Ascending aorta (tissue), 2 donors: ENCODE measurements around the gene SLC9A1. TPM values are rescaled to one million over a fixed set of nuclear protein-coding genes. Genes with fewer than 3 reads are reported as not detected.
"Not testable (repeated sequence)": the region's sequence is repeated elsewhere in the genome, so short reads cannot be mapped to it uniquely, and the experiment has no call there.

Experiments used
- DNase-seq, 2 donors: peaks; one replicate each; pipeline ENCODE4 v3.0.0-alpha.2; 2019; ENCODE audit warnings: low spot score in 2 of 2
- H3K27ac ChIP-seq, 2 donors: fragments of 200-600 bp; sonication (generic); one replicate each; pipeline ENCODE4 v1.5.1; 2016 to 2017; ENCODE audit warnings: mild to moderate bottlenecking in 1 of 2
- H3K27me3 ChIP-seq: fragments of 200-600 bp; sonication (generic); one replicate; pipeline ENCODE4 v1.5.1; 2017
- H3K36me3 ChIP-seq, 2 donors: fragments of 200-600 bp; sonication (generic); one replicate each; pipeline ENCODE4 v1.5.1; 2016
- H3K4me1 ChIP-seq, 2 donors: fragments of 200-600 bp; sonication (generic); one replicate each; pipeline ENCODE4 v1.5.1; 2016 to 2017; ENCODE audit warnings: mild to moderate bottlenecking in 1 of 2
- H3K4me3 ChIP-seq, 2 donors: fragments of 200-600 bp; sonication (generic); one replicate each; pipeline ENCODE4 v1.5.1; 2016 to 2017; ENCODE audit warnings: mild to moderate bottlenecking in 1 of 2
- H3K9me3 ChIP-seq, 2 donors: fragments of 200-600 bp; sonication (generic); one replicate each; pipeline ENCODE4 v1.5.1; 2016
- CTCF ChIP-seq, 3 experiments: fragments of 200-600 bp in 2 of 3; fragments of 450-650 bp in 1 of 3; sonication (generic) in 2 of 3; IDR thresholded peaks; one replicate each; pipeline ENCODE4 v1.5.1; 2016 to 2019; ENCODE audit warnings: antibody characterized with exemption in 3 of 3, mild to moderate bottlenecking in 1 of 3, moderate library complexity in 1 of 3
- intact Hi-C: fragments of 100-400 bp; cut with DNase I; formaldehyde crosslinking; loops from one replicate; pipeline ENCODE4 v1.15.1; 2023
- total RNA-seq: library from RNA; depleted of rRNA; stranded (reverse); fragments of >200 nt; gene quantifications from one replicate; pipeline ENCODE4 v1.1.0, GENCODE V29; 2016

Gene SLC9A1
- 22.0 TPM for total RNA-seq

GRCh38 chr1:27154991-27155781, at the start of gene SLC9A1:
SLC9A1 (minus strand) TSS chr1:27155125; CDS start chr1:27154334, 791 bp downstream.
- peak within 1 kb of the TSS; percentile 80 to 89 for H3K27ac ChIP-seq
- H3K9me3 ChIP-seq: no peaks in the 10 kb centered on the region
- DNase-seq: peak; percentile 82 to 97
- TF ChIP-seq CTCF (IDR thresholded peaks at IDR 0.05): peak; percentile 74 to 85 (median 82)
- H3K27me3 ChIP-seq: no peaks in the 10 kb centered on the region
- intact Hi-C loops: loop anchor here (1.0 to 5.0 kb wide), 5 partner anchors 36 to 156 kb away; no protein-coding TSS in a partner anchor
- no peaks in the 10 kb centered on the region for H3K36me3 ChIP-seq
- peaks cover 22 to 26% of the 10 kb centered on the region in 2 donors for H3K4me1 ChIP-seq
- peak within 1 kb of the TSS; percentile 72 to 82 for H3K4me3 ChIP-seq

GRCh38 chr1:27203946-27204345, 49.0 kb upstream of the SLC9A1 start:
- intact Hi-C loops: no loop called here
- TF ChIP-seq CTCF (IDR thresholded peaks at IDR 0.05): no peak
- Histone ChIP-seq H3K4me3 (no peak overlapping the region), H3K27ac (no peak overlapping the region), H3K36me3 (no peaks in the 10 kb centered on the region), H3K4me1 (no peaks in the 10 kb centered on the region), H3K27me3 (no peaks in the 10 kb centered on the region), H3K9me3 (no peaks in the 10 kb centered on the region)
- no peak for DNase-seq

GRCh38 chr1:27201295-27201694, 46.4 kb upstream of the SLC9A1 start:
- no peak for DNase-seq
- Histone ChIP-seq H3K4me3 (no peak overlapping the region), H3K36me3 (no peaks in the 10 kb centered on the region), H3K27ac (no peak overlapping the region), H3K27me3 (no peaks in the 10 kb centered on the region), H3K4me1 (no peaks in the 10 kb centered on the region), H3K9me3 (no peaks in the 10 kb centered on the region)
- no peak for TF ChIP-seq CTCF (IDR thresholded peaks at IDR 0.05)
- intact Hi-C loops: no loop called here

- Histone ChIP-seq H3K27ac (no peak overlapping the region), H3K4me1 (no peaks in the 10 kb centered on the region), H3K4me3 (no peak overlapping the region), H3K27me3 (no peaks in the 10 kb centered on the region), H3K9me3 (no peaks in the 10 kb centered on the region), H3K36me3 (no peaks in the 10 kb centered on the region)
- no peak for DNase-seq
- no peak for TF ChIP-seq CTCF (IDR thresholded peaks at IDR 0.05)
- intact Hi-C loops: no loop called here
Measured at GRCh38 chr1:27193194-27193593, 38.3 kb upstream of the SLC9A1 start.

GRCh38 chr1:27192039-27192529, 37.2 kb upstream of the SLC9A1 start:
- no peak overlapping the region for H3K4me3 ChIP-seq
- no peaks in the 10 kb centered on the region for H3K9me3 ChIP-seq
- intact Hi-C loops: no loop called here
- DNase-seq: peak in 1 of 2 donors; percentile 52
- no peaks in the 10 kb centered on the region for H3K27me3 ChIP-seq
- no peak overlapping the region for H3K27ac ChIP-seq
- no peaks in the 10 kb centered on the region for H3K4me1 ChIP-seq
- TF ChIP-seq CTCF (IDR thresholded peaks at IDR 0.05): no peak
- H3K36me3 ChIP-seq: no peaks in the 10 kb centered on the region

- H3K27me3 ChIP-seq, H3K4me3 ChIP-seq, intact Hi-C loops, DNase-seq, H3K27ac ChIP-seq, H3K9me3 ChIP-seq, H3K36me3 ChIP-seq, H3K4me1 ChIP-seq: not testable (repeated sequence)
Measured at GRCh38 chr1:27184665-27185064, 29.7 kb upstream of the SLC9A1 start.
